ENCODE results near the gene OR2C1.

Gene OR2C1

DNA sequence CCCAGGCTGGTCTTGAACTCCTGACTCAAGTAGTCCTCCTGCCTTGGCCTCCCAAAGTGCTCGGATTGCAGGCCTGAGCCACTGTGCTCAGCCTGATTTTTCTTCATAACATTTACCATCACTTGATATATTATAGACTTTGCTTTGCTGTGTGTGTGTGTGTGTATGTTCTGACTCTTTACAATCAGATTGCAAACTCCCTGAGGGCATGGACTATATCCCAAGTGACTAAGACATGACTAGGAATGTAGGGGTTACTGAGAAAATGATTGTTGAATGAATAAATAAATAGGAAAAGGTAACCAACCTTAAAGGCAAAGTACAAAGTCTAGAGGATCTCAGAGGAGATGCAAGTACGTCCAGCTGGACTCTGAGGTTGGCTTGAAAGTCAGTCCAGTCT lies 9.6 kb upstream of the OR2C1 start:
- peaks cover 9% of the 10 kb centered on the region for H3K9me3 ChIP-seq (ENCODE audit: control insufficient read depth, low read length)
- H3K9ac ChIP-seq (ENCODE audit: low read length), result no peak overlapping the region
- no peak overlapping the region for H4K8ac ChIP-seq (ENCODE audit: low read length)
- no peaks in the 10 kb centered on the region for H3K4me1 ChIP-seq (ENCODE audit: control insufficient read depth, insufficient read depth, low read depth, low read length)
- no peak overlapping the region for H3K4me3 ChIP-seq (ENCODE audit: insufficient read depth in 1 of 2, low read depth in 1 of 2, low read length in 2 of 2)
- H2AK5ac ChIP-seq (ENCODE audit: low read length, severe bottlenecking), result no peak overlapping the region
- H2BK15ac ChIP-seq (ENCODE audit: low read depth, poor library complexity, severe bottlenecking), result no peak overlapping the region
- no peak overlapping the region for H3K4ac ChIP-seq (ENCODE audit: low read depth in 1 of 2, low read length in 2 of 2)
- no peaks in the 10 kb centered on the region for H3K36me3 ChIP-seq (ENCODE audit: control insufficient read depth in 1 of 2, insufficient read depth in 2 of 2, low read depth in 1 of 2, low read length in 2 of 2)
- no peak overlapping the region for H2BK12ac ChIP-seq (ENCODE audit: low read length in 2 of 2)
- H2AFZ ChIP-seq (ENCODE audit: low read depth, low read length), result no peak overlapping the region
- no peak overlapping the region for H2BK5ac ChIP-seq (ENCODE audit: low read depth, low read length, poor library complexity, severe bottlenecking)
- no peaks in the 10 kb centered on the region for H3K27me3 ChIP-seq (ENCODE audit: control insufficient read depth in 1 of 2, insufficient read depth in 1 of 2, low read length in 2 of 2)
- no peak overlapping the region for H4K91ac ChIP-seq (ENCODE audit: low read length)
- no peak overlapping the region for H3K14ac ChIP-seq (ENCODE audit: low read length in 2 of 2)
- no peak overlapping the region for H3K4me2 ChIP-seq (ENCODE audit: low read length, poor library complexity, severe bottlenecking)
- H2BK120ac ChIP-seq (ENCODE audit: low read depth, low read length), result no peak overlapping the region
- DNase-seq, result no peak
- no peak overlapping the region for H3K18ac ChIP-seq (ENCODE audit: low read depth in 1 of 2, low read length in 2 of 2)
- no peak overlapping the region for H3K27ac ChIP-seq (ENCODE audit: low read length, poor library complexity, severe bottlenecking)
- H3K23ac ChIP-seq (ENCODE audit: low read length in 2 of 2), result no peak overlapping the region
- H3K79me1 ChIP-seq (replicated peaks; ENCODE audit: low read length, poor library complexity, severe bottlenecking), result no peaks in the 10 kb centered on the region
- WGBS, result 44% methylated on average over 1 of the region's 2 CpGs

DNA sequence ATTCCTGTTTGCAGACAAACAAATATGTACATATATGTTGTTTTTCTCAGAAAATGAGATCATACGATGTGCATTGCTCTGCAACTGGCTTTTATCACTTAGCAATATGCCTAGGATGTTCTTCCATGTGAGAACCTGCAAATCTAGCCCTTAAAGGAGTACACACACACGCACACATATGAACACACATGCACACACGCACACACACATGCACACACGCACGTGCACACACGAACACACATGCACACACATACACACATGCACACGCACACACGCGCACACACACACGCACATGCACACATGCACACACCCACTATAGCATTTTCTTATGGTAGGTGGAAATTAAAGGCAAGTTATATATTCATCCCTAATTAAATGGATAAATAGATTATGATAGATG lies 8.1 kb upstream of the OR2C1 start:
- H3K18ac ChIP-seq (ENCODE audit: low read depth in 1 of 2, low read length in 2 of 2), result no peak overlapping the region
- H3K4me1 ChIP-seq (ENCODE audit: control insufficient read depth, insufficient read depth, low read depth, low read length), result no peaks in the 10 kb centered on the region
- no peak overlapping the region for H3K14ac ChIP-seq (ENCODE audit: low read length in 2 of 2)
- 88% methylated on average over 4 of the region's 10 CpGs for WGBS
- no peak overlapping the region for H2BK5ac ChIP-seq (ENCODE audit: low read depth, low read length, poor library complexity, severe bottlenecking)
- no peaks in the 10 kb centered on the region for H3K36me3 ChIP-seq (ENCODE audit: control insufficient read depth in 1 of 2, insufficient read depth in 2 of 2, low read depth in 1 of 2, low read length in 2 of 2)
- H2BK120ac ChIP-seq (ENCODE audit: low read depth, low read length), result no peak overlapping the region
- H4K91ac ChIP-seq (ENCODE audit: low read length), result no peak overlapping the region
- H3K23ac ChIP-seq (ENCODE audit: low read length in 2 of 2), result no peak overlapping the region
- no peak for DNase-seq
- no peak overlapping the region for H3K27ac ChIP-seq (ENCODE audit: low read length, poor library complexity, severe bottlenecking)
- H3K4ac ChIP-seq (ENCODE audit: low read depth in 1 of 2, low read length in 2 of 2), result no peak overlapping the region
- no peak overlapping the region for H2BK12ac ChIP-seq (ENCODE audit: low read length in 2 of 2)
- H3K9me3 ChIP-seq (ENCODE audit: control insufficient read depth, low read length), result peaks cover 9% of the 10 kb centered on the region
- no peak overlapping the region for H3K4me3 ChIP-seq (ENCODE audit: insufficient read depth in 1 of 2, low read depth in 1 of 2, low read length in 2 of 2)
- H3K27me3 ChIP-seq (ENCODE audit: control insufficient read depth in 1 of 2, insufficient read depth in 1 of 2, low read length in 2 of 2), result no peaks in the 10 kb centered on the region
- no peak overlapping the region for H3K4me2 ChIP-seq (ENCODE audit: low read length, poor library complexity, severe bottlenecking)
- H2AFZ ChIP-seq (ENCODE audit: low read depth, low read length), result no peak overlapping the region
- H3K79me1 ChIP-seq (replicated peaks; ENCODE audit: low read length, poor library complexity, severe bottlenecking), result no peaks in the 10 kb centered on the region
- no peak overlapping the region for H3K9ac ChIP-seq (ENCODE audit: low read length)
- H2BK15ac ChIP-seq (ENCODE audit: low read depth, poor library complexity, severe bottlenecking), result no peak overlapping the region
- no peak overlapping the region for H2AK5ac ChIP-seq (ENCODE audit: low read length, severe bottlenecking)
- H4K8ac ChIP-seq (ENCODE audit: low read length), result no peak overlapping the region

DNA sequence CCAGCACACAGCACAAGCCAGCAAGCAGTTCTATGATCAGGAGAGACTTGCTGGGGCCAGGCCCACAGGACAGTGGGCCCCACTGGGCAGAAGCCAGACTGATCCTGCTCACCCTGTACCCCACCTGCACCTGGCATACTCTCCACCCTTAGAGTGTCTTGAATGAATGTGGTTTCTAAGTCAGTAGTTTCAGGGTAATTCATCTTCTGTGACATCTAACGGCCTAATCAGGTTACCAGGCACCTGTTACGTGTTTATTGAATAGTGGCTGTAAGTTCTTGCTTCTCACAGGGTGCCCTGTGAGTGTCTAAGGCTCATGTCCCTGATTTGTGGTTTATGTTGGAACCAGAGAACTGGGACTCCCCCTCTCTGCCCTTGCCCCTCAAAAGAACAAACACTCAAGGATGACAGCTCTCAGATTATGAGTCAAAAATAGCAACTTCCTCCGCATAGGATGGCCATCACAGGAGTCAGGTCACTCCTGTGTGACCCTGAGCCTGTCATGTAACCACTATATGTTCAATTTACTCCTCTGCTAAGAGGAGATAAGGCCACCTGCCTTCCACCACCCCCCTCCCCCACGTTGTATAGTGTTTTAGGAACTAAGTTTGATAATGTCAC lies 7.0 kb upstream of the OR2C1 start:
- no peak overlapping the region for H3K4me2 ChIP-seq (ENCODE audit: low read length, poor library complexity, severe bottlenecking)
- peaks cover 9% of the 10 kb centered on the region for H3K9me3 ChIP-seq (ENCODE audit: control insufficient read depth, low read length)
- H4K8ac ChIP-seq (ENCODE audit: low read length), result no peak overlapping the region
- no peak overlapping the region for H3K14ac ChIP-seq (ENCODE audit: low read length in 2 of 2)
- H2AFZ ChIP-seq (ENCODE audit: low read depth, low read length), result no peak overlapping the region
- H3K4me3 ChIP-seq (ENCODE audit: insufficient read depth in 1 of 2, low read depth in 1 of 2, low read length in 2 of 2), result no peak overlapping the region
- H3K18ac ChIP-seq (ENCODE audit: low read depth in 1 of 2, low read length in 2 of 2), result no peak overlapping the region
- DNase-seq, result no peak
- H3K4me1 ChIP-seq (ENCODE audit: control insufficient read depth, insufficient read depth, low read depth, low read length), result no peaks in the 10 kb centered on the region
- H3K36me3 ChIP-seq (ENCODE audit: control insufficient read depth in 1 of 2, insufficient read depth in 2 of 2, low read depth in 1 of 2, low read length in 2 of 2), result no peaks in the 10 kb centered on the region
- H2BK15ac ChIP-seq (ENCODE audit: low read depth, poor library complexity, severe bottlenecking), result no peak overlapping the region
- H4K91ac ChIP-seq (ENCODE audit: low read length), result no peak overlapping the region
- H3K9ac ChIP-seq (ENCODE audit: low read length), result no peak overlapping the region
- no peak overlapping the region for H2BK12ac ChIP-seq (ENCODE audit: low read length in 2 of 2)
- H2BK120ac ChIP-seq (ENCODE audit: low read depth, low read length), result no peak overlapping the region
- H3K4ac ChIP-seq (ENCODE audit: low read depth in 1 of 2, low read length in 2 of 2), result no peak overlapping the region
- H3K23ac ChIP-seq (ENCODE audit: low read length in 2 of 2), result no peak overlapping the region
- H3K27ac ChIP-seq (ENCODE audit: low read length, poor library complexity, severe bottlenecking), result no peak overlapping the region
- H2AK5ac ChIP-seq (ENCODE audit: low read length, severe bottlenecking), result no peak overlapping the region
- 74% methylated on average over 3 of the region's 4 CpGs for WGBS
- H3K79me1 ChIP-seq (replicated peaks; ENCODE audit: low read length, poor library complexity, severe bottlenecking), result no peaks in the 10 kb centered on the region
- no peaks in the 10 kb centered on the region for H3K27me3 ChIP-seq (ENCODE audit: control insufficient read depth in 1 of 2, insufficient read depth in 1 of 2, low read length in 2 of 2)
- no peak overlapping the region for H2BK5ac ChIP-seq (ENCODE audit: low read depth, low read length, poor library complexity, severe bottlenecking)

DNA sequence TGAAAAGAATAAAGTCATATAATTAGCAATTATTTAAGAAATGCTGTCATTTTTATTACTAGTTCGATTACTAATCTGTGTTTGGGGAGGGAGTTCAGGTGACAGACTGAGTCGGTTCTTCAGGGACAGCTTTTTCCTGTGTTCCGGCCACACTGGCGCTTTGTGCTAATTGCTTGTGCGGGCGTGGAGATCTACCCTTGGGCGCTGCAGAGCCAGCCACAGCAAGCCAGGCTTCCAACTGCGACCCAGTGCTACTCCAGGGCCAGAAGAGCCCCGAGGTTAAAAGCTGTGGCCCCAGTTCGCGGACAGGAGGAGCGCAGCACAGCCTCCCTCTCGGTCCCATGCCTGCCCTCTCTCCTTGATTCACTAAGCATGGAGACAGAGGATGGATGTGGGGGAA lies 6.5 kb upstream of the OR2C1 start:
- no peak overlapping the region for H2AK5ac ChIP-seq (ENCODE audit: low read length, severe bottlenecking)
- no peak overlapping the region for H2BK12ac ChIP-seq (ENCODE audit: low read length in 2 of 2)
- H3K4ac ChIP-seq (ENCODE audit: low read depth in 1 of 2, low read length in 2 of 2), result no peak overlapping the region
- H3K14ac ChIP-seq (ENCODE audit: low read length in 2 of 2), result no peak overlapping the region
- H3K23ac ChIP-seq (ENCODE audit: low read length in 2 of 2), result no peak overlapping the region
- no peak for DNase-seq
- no peaks in the 10 kb centered on the region for H3K27me3 ChIP-seq (ENCODE audit: control insufficient read depth in 1 of 2, insufficient read depth in 1 of 2, low read length in 2 of 2)
- H2AFZ ChIP-seq (ENCODE audit: low read depth, low read length), result no peak overlapping the region
- no peak overlapping the region for H2BK5ac ChIP-seq (ENCODE audit: low read depth, low read length, poor library complexity, severe bottlenecking)
- no peak overlapping the region for H2BK120ac ChIP-seq (ENCODE audit: low read depth, low read length)
- no peak overlapping the region for H2BK15ac ChIP-seq (ENCODE audit: low read depth, poor library complexity, severe bottlenecking)
- H4K91ac ChIP-seq (ENCODE audit: low read length), result no peak overlapping the region
- peaks cover 9% of the 10 kb centered on the region for H3K9me3 ChIP-seq (ENCODE audit: control insufficient read depth, low read length)
- no peaks in the 10 kb centered on the region for H3K4me1 ChIP-seq (ENCODE audit: control insufficient read depth, insufficient read depth, low read depth, low read length)
- no peaks in the 10 kb centered on the region for H3K79me1 ChIP-seq (replicated peaks; ENCODE audit: low read length, poor library complexity, severe bottlenecking)
- H3K27ac ChIP-seq (ENCODE audit: low read length, poor library complexity, severe bottlenecking), result no peak overlapping the region
- H3K4me2 ChIP-seq (ENCODE audit: low read length, poor library complexity, severe bottlenecking), result no peak overlapping the region
- no peak overlapping the region for H4K8ac ChIP-seq (ENCODE audit: low read length)
- 79% methylated on average over 12 of the region's 13 CpGs for WGBS
- no peaks in the 10 kb centered on the region for H3K36me3 ChIP-seq (ENCODE audit: control insufficient read depth in 1 of 2, insufficient read depth in 2 of 2, low read depth in 1 of 2, low read length in 2 of 2)
- no peak overlapping the region for H3K4me3 ChIP-seq (ENCODE audit: insufficient read depth in 1 of 2, low read depth in 1 of 2, low read length in 2 of 2)
- H3K18ac ChIP-seq (ENCODE audit: low read depth in 1 of 2, low read length in 2 of 2), result no peak overlapping the region
- H3K9ac ChIP-seq (ENCODE audit: low read length), result no peak overlapping the region

Data from mesenchymal stem cell (in vitro differentiated cells and primary cell).